Measurements from ENCODE around the gene WASF3.

DNA sequence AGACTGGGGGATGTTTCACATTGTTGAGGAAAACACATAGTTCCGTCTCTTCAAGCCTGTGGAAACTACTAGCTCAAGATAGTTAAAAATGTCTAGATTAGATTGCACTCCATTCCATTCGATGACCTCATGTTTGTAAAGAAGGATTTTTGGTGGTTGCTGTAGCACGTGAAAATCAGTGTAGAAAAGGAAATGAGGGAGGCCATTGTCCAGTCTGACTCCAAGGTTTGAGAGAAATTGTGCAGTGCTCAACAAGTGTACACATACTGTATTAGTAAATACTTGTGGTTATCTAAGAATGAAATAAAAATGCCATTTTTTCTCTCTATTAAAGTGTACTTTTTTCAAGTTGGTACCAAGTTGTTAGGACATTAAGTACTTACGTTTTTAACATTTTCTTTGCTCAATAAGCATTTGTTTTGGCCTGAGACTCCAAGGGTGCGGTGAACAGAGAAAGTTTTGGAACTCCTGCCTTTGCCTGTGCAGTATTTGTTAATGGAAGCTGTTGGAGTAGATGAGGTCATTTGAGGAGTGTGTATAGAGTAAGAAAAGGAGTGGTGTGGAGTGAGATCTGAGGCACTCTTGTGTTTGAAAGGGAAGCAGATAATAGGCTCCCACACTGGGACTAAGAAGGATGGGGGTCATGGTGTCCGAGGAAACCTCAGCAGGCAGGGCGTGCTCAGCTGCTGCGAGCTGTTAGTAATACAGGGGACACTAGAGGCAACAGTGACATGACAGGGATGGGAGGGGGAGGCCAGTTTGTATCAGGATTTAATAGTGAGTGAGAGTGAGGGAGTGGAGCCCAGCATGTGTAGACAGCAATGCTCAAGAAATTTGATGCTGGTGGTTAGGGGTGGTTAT is 4.4 kb downstream of the WASF3 start:
- TF ChIP-seq POLR2A (IDR thresholded peaks at IDR 0.05; ENCODE audit: borderline replicate concordance, extremely low read depth, insufficient read depth, insufficient read length), result no peak
- TF ChIP-seq EZH2 (IDR thresholded peaks at IDR 0.05), result no peak
- no peak for TF ChIP-seq SP1 (IDR thresholded peaks at IDR 0.05; ENCODE audit: low read depth)
- no peak for TF ChIP-seq CTCF (IDR thresholded peaks at IDR 0.05 in 2 of 3, conservative IDR thresholded peaks at IDR 0.05 in 1 of 3; ENCODE audit: borderline replicate concordance in 1 of 3, insufficient read depth in 1 of 3, low read depth in 2 of 3, low read length in 2 of 3)
- no peak for TF ChIP-seq YY1 (IDR thresholded peaks at IDR 0.05; ENCODE audit: extremely low read depth, insufficient replicate concordance, low read depth, low read length)
- TF ChIP-seq TCF7L2 (IDR thresholded peaks at IDR 0.05; ENCODE audit: borderline replicate concordance, extremely low read depth, insufficient read depth, insufficient read length), result no peak
- no peak for TF ChIP-seq EGR1 (IDR thresholded peaks at IDR 0.05; ENCODE audit: low read depth)
- TF ChIP-seq POLR2AphosphoS5 (IDR thresholded peaks at IDR 0.05; ENCODE audit: low read depth, low read length), result no peak
- TF ChIP-seq ZNF274 (IDR thresholded peaks at IDR 0.05; ENCODE audit: low read depth, low read length), result no peak
- TF ChIP-seq, protein P1, sequence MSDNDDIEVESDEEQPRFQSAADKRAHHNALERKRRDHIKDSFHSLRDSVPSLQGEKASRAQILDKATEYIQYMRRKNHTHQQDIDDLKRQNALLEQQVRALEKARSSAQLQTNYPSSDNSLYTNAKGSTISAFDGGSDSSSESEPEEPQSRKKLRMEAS (IDR thresholded peaks at IDR 0.05), result no peak
- no peak for TF ChIP-seq ELF1 (IDR thresholded peaks at IDR 0.05; ENCODE audit: borderline replicate concordance, low read depth)
